ENCODE data around the gene CST9.

DNA sequence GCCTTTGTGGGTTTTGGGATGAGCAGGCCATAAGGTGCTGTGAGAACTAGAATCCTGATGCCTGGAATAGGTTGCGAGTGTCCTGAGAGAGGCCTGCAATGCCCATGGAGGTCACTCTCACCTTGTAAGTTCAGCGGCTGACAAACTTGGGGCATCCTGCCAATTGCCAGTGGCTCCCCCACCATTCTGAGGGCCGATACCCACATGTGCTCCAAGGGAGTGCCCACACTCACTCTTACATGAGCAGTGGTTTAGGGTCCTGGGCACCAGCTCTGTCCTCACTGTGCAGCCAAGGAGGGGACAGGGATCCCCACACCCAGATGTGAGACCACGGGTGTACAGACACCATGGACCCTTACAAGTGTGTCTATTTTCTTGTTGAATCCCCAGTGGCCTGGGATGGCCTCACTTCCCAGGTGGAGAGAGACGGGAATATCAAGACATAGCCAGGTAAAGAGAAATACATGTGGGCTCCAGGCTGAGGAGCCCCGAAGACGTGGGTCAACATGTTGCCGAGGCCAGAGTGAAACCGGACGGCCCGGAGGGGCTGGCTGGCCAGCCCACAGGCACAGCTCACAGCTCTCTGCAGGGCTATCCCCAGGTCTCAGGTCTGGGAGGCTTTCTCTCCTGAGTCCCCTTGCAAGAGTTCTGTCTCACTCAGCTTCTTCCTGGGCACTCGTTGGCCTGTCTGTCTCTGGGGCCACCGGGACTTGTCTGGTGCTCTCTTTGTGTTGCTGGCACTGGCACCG lies 2.0 kb upstream of the CST9 start:
- TF ChIP-seq, protein P1, sequence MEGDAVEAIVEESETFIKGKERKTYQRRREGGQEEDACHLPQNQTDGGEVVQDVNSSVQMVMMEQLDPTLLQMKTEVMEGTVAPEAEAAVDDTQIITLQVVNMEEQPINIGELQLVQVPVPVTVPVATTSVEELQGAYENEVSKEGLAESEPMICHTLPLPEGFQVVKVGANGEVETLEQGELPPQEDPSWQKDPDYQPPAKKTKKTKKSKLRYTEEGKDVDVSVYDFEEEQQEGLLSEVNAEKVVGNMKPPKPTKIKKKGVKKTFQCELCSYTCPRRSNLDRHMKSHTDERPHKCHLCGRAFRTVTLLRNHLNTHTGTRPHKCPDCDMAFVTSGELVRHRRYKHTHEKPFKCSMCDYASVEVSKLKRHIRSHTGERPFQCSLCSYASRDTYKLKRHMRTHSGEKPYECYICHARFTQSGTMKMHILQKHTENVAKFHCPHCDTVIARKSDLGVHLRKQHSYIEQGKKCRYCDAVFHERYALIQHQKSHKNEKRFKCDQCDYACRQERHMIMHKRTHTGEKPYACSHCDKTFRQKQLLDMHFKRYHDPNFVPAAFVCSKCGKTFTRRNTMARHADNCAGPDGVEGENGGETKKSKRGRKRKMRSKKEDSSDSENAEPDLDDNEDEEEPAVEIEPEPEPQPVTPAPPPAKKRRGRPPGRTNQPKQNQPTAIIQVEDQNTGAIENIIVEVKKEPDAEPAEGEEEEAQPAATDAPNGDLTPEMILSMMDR (IDR thresholded peaks at IDR 0.05; ENCODE audit: poor library complexity) = no peak
- TF ChIP-seq EZH2 (IDR thresholded peaks at IDR 0.05; ENCODE audit: borderline replicate concordance) = no peak

Data from hepatocyte (in vitro differentiated cells).